Measurements from ENCODE around the gene DIAPH2. TPM values are rescaled to one million over a fixed set of nuclear protein-coding genes. Genes with fewer than 3 reads are reported as not detected.

Gene DIAPH2
- total RNA-seq, 1 experiment from 2014 or later: 15.9 TPM

DNA sequence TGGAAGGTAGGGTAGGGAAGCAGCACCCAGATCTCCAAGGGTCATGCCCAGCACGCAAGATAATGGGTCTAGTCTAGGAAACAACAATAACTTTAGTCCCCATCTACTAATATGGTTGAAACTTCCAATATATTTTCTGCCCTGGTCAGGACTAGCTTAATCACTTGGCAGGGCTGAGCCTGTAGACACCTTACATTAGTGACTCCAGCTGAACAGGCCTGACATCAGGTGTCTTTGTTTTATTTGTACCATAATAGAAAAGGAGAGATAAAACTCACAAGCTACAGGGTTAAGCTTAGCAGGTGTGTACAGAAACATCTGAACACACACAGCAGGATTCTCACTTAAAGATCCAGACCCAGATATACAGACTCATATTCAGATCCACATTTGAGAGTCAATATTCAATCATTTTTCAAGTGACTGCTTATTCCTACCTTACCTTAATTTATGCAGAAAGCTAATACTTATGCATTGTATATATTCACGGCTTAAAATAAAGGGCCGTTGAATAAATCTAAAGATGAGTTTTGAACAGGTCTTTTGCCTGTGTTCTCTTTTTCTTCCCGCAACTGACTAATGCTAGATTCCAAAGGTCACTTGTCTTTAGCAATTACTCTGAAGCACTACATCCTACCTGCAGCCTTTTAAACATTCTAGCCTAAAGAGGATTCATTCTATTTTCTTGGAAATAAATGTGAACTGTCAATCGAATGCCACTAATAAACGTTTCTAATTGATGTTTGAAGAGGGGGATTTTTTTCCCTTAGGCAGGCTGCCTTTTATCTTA lies 944.4 kb downstream of the DIAPH2 start (continued):
- TF ChIP-seq, protein P1, sequence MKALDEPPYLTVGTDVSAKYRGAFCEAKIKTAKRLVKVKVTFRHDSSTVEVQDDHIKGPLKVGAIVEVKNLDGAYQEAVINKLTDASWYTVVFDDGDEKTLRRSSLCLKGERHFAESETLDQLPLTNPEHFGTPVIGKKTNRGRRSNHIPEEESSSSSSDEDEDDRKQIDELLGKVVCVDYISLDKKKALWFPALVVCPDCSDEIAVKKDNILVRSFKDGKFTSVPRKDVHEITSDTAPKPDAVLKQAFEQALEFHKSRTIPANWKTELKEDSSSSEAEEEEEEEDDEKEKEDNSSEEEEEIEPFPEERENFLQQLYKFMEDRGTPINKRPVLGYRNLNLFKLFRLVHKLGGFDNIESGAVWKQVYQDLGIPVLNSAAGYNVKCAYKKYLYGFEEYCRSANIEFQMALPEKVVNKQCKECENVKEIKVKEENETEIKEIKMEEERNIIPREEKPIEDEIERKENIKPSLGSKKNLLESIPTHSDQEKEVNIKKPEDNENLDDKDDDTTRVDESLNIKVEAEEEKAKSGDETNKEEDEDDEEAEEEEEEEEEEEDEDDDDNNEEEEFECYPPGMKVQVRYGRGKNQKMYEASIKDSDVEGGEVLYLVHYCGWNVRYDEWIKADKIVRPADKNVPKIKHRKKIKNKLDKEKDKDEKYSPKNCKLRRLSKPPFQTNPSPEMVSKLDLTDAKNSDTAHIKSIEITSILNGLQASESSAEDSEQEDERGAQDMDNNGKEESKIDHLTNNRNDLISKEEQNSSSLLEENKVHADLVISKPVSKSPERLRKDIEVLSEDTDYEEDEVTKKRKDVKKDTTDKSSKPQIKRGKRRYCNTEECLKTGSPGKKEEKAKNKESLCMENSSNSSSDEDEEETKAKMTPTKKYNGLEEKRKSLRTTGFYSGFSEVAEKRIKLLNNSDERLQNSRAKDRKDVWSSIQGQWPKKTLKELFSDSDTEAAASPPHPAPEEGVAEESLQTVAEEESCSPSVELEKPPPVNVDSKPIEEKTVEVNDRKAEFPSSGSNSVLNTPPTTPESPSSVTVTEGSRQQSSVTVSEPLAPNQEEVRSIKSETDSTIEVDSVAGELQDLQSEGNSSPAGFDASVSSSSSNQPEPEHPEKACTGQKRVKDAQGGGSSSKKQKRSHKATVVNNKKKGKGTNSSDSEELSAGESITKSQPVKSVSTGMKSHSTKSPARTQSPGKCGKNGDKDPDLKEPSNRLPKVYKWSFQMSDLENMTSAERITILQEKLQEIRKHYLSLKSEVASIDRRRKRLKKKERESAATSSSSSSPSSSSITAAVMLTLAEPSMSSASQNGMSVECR (CRISPR knock-in tag; IDR thresholded peaks at IDR 0.05; ENCODE audit: borderline replicate concordance): no peak
- TF ChIP-seq TCF7 (CRISPR knock-in tag; IDR thresholded peaks at IDR 0.05; ENCODE audit: low read depth) (no peak), TP53 (CRISPR knock-in tag; IDR thresholded peaks at IDR 0.05) (no peak), CBFB (CRISPR knock-in tag; IDR thresholded peaks at IDR 0.05; ENCODE audit: low read depth) (no peak), ESRRA (CRISPR knock-in tag; IDR thresholded peaks at IDR 0.05; ENCODE audit: borderline replicate concordance) (no peak), ZNF416 (CRISPR knock-in tag; IDR thresholded peaks at IDR 0.05) (no peak), RORB (CRISPR knock-in tag; IDR thresholded peaks at IDR 0.05) (no peak)
- TF ChIP-seq, protein P2, sequence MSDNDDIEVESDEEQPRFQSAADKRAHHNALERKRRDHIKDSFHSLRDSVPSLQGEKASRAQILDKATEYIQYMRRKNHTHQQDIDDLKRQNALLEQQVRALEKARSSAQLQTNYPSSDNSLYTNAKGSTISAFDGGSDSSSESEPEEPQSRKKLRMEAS (CRISPR knock-in tag; IDR thresholded peaks at IDR 0.05): no peak
- TF ChIP-seq, protein P3, sequence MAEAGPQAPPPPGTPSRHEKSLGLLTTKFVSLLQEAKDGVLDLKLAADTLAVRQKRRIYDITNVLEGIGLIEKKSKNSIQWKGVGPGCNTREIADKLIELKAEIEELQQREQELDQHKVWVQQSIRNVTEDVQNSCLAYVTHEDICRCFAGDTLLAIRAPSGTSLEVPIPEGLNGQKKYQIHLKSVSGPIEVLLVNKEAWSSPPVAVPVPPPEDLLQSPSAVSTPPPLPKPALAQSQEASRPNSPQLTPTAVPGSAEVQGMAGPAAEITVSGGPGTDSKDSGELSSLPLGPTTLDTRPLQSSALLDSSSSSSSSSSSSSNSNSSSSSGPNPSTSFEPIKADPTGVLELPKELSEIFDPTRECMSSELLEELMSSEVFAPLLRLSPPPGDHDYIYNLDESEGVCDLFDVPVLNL (CRISPR knock-in tag; IDR thresholded peaks at IDR 0.05; ENCODE audit: borderline replicate concordance, low read depth): no peak
- TF ChIP-seq, protein P4, sequence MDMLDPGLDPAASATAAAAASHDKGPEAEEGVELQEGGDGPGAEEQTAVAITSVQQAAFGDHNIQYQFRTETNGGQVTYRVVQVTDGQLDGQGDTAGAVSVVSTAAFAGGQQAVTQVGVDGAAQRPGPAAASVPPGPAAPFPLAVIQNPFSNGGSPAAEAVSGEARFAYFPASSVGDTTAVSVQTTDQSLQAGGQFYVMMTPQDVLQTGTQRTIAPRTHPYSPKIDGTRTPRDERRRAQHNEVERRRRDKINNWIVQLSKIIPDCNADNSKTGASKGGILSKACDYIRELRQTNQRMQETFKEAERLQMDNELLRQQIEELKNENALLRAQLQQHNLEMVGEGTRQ (CRISPR knock-in tag; IDR thresholded peaks at IDR 0.05): no peak

DNA sequence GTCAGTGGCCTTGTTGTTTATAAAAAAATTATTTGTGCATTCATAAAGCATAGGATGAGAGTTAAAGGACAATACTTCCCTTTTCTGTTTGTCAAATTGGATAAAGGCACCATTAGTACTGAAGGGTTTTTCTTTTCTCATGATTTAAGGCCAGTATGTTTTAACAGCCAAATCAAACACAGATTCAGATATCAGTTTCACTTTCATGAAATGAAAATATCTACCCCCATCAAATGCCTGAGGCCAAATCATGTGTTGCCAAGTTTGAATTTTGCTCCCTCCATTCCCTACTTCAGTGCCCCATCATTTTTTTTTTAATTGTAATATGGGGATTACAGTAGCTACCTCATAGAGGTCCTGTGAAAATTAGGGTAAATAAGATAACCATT lies 944.9 kb downstream of the DIAPH2 start:
- TF ChIP-seq FOXK1 (CRISPR knock-in tag; IDR thresholded peaks at IDR 0.05) (no peak), MXD4 (CRISPR knock-in tag; IDR thresholded peaks at IDR 0.05; ENCODE audit: borderline replicate concordance) (no peak), ZNF232 (CRISPR knock-in tag; IDR thresholded peaks at IDR 0.05) (no peak)
- TF ChIP-seq, protein P5, sequence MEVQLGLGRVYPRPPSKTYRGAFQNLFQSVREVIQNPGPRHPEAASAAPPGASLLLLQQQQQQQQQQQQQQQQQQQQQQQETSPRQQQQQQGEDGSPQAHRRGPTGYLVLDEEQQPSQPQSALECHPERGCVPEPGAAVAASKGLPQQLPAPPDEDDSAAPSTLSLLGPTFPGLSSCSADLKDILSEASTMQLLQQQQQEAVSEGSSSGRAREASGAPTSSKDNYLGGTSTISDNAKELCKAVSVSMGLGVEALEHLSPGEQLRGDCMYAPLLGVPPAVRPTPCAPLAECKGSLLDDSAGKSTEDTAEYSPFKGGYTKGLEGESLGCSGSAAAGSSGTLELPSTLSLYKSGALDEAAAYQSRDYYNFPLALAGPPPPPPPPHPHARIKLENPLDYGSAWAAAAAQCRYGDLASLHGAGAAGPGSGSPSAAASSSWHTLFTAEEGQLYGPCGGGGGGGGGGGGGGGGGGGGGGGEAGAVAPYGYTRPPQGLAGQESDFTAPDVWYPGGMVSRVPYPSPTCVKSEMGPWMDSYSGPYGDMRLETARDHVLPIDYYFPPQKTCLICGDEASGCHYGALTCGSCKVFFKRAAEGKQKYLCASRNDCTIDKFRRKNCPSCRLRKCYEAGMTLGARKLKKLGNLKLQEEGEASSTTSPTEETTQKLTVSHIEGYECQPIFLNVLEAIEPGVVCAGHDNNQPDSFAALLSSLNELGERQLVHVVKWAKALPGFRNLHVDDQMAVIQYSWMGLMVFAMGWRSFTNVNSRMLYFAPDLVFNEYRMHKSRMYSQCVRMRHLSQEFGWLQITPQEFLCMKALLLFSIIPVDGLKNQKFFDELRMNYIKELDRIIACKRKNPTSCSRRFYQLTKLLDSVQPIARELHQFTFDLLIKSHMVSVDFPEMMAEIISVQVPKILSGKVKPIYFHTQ (CRISPR knock-in tag; IDR thresholded peaks at IDR 0.05): no peak
- CTCF ChIA-PET: no interaction called here
- no peak for DNase-seq (ENCODE audit: low spot score)
- POLR2A ChIA-PET: no interaction called here
- Mint-ChIP-seq H3K4me1 (no peaks in the 10 kb centered on the region), H3K36me3 (no peaks in the 10 kb centered on the region; the same call in 1 of the 2 replicates), H3K4me3 (no peak overlapping the region), H3K9me3 (peaks cover 10% of the 10 kb centered on the region; the same call in 1 of the 2 replicates), H3K27me3 (ENCODE audit: low read depth) (no peaks in the 10 kb centered on the region), H3K27ac (no peak overlapping the region)
- ATAC-seq: no peak
